Dermis microvascular lymphatic vessel endothelial cell (primary cell): Measurements from ENCODE around the gene SIVA1. TPM values are rescaled to one million over a fixed set of nuclear protein-coding genes. Genes with fewer than 3 reads are reported as not detected.

ENCODE experiments used
- DNase-seq, 2 donors: peaks; one replicate each; pipeline versions ENCODE4 v3.0.0 to v3.0.0-alpha.2; 2010; ENCODE audit warnings: low read depth in 2 of 2
- total RNA-seq: library from RNA; depleted of rRNA; stranded (reverse); fragments of >200 nt; gene quantifications from 2 replicates; pipeline ENCODE4 v1.2.1, GENCODE V29; 2014

SIVA1 gene
- total RNA-seq, 1 donor from 2014 or later, result 97.4 TPM

DNA sequence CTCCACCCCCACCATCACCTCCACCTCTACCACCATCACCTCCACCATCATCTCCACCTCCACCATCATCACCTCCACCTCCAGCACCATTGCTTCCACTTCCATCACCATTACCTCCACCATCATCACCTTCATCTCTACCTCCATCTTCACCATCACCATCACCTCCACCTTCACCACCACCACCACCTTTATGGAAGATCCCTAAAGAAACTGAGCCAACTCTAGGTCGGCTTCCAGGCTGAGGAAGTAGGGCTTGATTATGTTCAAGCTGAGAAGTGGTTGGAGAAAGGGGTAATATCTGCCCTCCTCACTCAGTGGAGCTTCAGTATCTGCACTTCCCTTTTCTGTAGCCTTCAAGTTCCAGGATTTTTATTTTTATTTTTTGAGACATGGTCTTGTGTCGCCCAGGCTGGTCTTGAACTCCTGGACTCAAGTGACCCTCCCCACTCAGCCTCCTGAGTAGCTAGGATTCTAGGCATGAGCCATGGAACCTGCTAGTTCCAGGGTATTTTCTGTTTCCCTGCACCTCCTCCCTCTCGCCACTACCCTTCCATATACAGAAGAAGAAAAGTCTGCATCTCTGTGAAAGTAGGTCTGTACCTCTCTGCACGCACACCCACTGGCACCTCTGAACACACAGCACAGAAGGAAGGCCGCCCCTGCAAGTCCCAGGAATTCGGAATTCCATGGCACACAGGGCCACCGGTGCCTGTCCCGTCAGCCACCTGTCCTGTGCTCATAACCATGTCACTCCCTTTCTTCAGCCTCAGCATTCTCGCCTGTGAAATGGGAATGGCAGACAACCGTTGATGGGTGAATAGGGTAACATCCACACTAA lies 53.9 kb downstream of the SIVA1 start:
- no peak for DNase-seq

DNA sequence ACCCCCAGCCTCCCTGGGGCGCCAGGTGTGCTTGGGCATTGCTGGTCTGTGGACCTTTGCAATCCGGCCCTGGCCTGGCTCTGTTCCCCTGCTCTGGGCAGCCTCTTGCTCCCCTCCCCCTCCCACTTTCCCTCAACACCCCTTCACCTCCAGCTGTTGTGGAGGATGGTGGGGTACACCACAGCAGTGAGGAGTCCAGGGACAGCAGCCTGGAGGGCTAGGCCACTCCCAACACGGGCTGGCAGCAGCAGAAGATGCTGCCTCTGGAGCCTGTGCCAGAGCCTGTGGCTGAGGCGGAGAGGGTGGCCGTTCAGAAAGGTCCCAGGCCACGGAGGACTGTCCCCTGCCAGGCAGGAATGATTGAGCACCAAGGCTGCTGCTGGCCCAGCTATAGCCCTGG lies 55.5 kb downstream of the SIVA1 start:
- DNase-seq, result no peak

Other genes starting within 250 kb of the SIVA1 start
- not detected in 2 replicates for gene C14orf180, start 173.4 kb upstream of the SIVA1 start, total RNA-seq
- 0.13 TPM in 2 replicates for gene TMEM179, start 148.4 kb upstream of the SIVA1 start, total RNA-seq
- gene INF2, start 63.5 kb upstream of the SIVA1 start, total RNA-seq, result 25.3 and 36.9 TPM in 2 replicates
- 0.77 and 2.0 TPM in 2 replicates for gene ADSS1, start 28.9 kb upstream of the SIVA1 start, total RNA-seq
- gene AKT1, start 42.6 kb downstream of the SIVA1 start, total RNA-seq, result 127 and 146 TPM in 2 replicates
- gene ZBTB42, start 48.0 kb downstream of the SIVA1 start, total RNA-seq, result 3.2 and 5.4 TPM in 2 replicates
- gene CEP170B, start 112.1 kb downstream of the SIVA1 start, total RNA-seq, result 5.6 and 6.6 TPM in 2 replicates
- under 0.01 TPM in 1 of 2 replicates, not detected in the other for gene PLD4, start 171.7 kb downstream of the SIVA1 start, total RNA-seq
- 16.8 and 17.1 TPM in 2 replicates for gene AHNAK2, start 225.2 kb downstream of the SIVA1 start, total RNA-seq
- gene CLBA1, start 232.6 kb downstream of the SIVA1 start, total RNA-seq, result 4.4 and 5.1 TPM in 2 replicates